ENCODE results near the gene ABI2.

Gene ABI2

GRCh38 chr2:203490391-203490790 is 162.2 kb downstream of the ABI2 start:
- DNase-seq, result no peak

DNA sequence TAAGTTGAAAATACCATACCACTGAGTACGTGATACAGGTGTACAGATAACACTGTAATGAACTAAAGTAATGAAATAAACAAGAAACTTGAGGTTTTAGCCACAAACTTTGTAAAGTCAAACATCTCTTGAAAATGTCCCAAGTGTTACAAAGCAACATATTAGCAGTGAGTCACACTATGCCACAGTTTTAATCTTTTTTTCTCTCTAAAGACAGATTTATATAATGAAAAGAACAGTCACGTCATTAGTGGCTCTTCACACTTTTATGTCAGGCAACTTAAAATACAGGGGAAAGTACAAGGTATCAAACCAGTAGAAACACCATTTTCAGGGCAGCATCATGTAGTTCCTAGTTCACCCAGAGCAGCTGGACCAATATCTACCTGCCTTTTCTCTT is 164.8 kb downstream of the ABI2 start:
- no peak for DNase-seq
